T-helper 9 cell (primary cell): Measurements from ENCODE around the gene NCKAP5.

Experiments used
- DNase-seq: peaks from one replicate; pipeline ENCODE4 v3.0.0-alpha.2; 2020

Gene NCKAP5

DNA sequence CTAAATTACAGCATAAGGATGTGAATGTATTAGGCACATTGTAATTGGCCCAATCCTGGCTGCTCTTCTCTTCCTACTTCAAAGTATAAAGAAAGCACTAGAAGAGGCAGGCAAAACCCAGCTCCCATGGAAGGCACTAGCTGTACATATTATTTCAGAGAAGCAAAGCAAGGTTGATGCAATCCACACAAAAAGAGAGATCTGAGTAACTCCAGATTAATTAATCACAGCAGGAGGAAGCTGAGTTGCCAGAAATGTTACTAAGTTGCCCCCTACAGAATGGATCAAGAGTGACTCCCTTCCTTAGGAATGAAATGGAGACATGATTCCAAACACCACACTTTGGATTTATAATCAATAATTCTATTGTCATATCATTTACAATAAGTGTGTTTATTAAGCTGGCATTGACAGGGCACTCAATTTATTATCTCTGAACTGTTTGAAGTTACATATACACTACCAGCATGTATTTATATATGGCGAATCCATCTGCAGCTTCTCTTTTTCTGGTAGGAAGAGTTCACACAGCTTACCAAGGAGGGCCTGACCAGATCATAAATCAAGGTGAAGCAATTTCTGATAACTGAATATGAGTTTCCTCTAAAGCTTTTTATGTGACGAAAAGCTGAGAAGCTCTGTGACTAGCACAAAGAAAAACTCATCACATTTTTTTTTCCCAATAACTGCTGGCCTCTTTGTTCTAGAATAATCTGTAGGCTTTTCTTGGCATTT lies 505.2 kb downstream of the NCKAP5 start:
- DNase-seq, result no peak

DNA sequence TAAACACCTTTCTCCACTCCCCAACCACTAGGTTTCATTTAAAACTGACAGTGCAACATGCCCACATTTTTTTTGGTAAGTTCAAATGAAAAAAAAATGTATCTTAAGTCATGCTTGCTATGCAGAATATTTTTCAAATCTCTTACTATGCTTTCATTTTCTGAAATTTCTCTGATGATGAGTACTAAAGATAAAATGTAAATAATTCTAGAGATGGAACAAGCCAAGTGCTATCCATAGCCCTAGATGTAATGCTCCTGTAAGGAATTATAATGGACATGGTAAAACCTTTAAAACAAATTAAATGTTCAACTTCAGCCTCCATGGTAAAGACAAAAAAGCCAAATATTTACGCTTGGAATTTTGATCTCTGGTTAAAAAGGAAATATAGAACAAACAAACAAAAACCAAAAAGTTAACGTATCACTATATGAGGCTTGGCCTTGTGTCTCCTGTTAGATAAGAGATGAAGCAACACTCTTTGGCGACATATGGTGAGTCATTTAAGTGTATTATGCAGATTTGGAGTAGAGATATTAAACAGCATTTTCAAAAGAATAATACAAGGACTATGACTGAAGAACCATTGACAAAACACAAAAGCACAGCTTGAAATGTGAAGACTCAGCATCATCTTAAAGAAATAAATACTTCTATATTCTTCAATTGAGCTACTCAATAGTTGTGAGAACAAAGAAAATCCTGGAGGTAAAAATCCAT lies 506.2 kb downstream of the NCKAP5 start:
- DNase-seq, result no peak

DNA sequence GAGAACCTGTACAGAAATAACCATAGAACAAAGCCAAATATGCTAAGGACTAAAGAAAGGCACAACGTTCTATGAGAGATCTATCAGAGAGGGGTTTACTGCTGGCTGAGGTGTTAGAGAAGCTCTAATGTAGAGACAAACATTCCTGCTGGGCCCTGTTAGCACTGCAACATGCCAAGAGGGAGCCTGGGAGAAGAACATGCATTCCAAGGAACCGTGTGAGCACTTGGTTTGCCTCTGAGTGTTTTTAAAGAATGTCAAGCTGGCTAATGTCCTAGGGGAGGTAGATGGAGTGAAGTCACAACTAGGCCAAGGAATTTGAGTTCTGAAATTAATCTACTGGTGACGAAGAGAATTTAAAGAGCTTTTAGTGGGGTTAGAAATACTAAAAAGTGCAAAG lies 514.0 kb downstream of the NCKAP5 start:
- DNase-seq, result no peak

DNA sequence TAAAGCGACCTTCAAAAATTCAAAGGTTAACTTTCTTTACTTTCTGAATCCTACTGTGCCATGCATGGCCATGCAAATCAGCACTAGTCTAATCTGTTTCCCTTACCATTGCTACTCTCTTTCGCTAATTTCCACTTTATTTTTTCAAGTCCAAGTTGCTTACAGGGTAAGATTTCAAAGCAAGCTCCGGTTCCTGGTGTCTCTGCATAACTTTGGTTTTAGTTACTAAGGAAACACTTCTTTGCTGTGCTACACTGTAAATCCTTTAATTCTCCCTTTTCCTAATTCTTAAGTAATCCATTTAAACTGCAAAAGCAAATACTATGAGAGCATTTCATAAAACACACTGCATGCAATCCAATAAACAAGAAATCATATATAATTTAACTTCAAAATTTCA lies 514.7 kb downstream of the NCKAP5 start:
- no peak for DNase-seq

DNA sequence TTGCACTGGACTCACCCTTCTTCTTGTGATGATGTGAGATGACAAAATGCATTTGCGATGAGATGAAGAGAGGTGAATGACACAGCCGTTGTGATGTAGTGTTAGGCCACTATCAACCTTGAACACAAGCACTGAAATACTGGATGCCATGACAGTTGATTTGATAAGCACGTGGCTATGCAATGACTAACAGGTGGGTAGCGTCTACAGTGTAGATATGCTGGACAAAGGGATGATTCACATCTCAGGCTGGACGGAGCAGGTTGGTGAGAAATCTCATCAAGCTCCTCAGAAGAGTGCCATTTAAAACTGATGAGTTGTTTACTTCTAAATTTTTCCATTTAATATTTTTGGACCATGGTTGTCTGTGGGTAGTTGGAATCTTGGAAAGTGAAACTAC lies 522.5 kb downstream of the NCKAP5 start:
- DNase-seq, result no peak

DNA sequence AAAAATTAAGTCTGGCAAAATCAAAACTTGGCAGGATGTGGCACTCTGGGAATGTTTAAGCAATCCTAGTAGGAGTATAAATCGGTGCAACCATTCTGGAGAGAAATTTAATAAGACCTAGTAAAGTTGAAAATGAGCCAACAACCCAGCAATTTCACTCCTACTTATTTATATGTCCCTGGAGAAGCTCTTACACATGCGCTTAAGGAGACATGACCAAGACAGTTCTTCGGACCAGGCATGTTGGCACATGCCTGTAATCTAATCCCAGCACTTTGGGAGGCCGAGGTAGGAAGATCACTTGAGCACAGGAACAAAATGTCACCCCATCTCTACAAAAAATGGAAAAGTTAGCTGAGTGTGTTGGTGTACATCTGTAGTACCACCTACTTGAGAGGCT lies 523.7 kb downstream of the NCKAP5 start:
- DNase-seq, result no peak

DNA sequence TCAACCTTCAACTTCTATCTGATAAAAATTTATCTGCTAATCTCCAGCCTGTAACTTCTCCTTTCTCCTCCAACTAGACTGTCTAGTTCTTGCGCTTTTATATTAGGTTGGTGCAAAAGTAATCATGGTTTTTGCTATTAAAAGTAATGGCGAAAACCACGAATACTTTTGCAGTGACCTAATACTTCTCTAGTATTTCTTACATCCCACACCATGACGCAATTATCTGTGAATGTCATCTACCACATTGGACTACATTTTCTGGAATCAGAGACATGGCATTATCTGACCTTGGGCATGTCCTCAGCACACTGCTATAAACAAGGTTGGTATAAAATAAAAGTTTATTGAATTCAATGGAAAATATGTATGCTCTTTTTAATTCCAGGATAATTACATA lies 528.1 kb downstream of the NCKAP5 start:
- DNase-seq, result no peak

DNA sequence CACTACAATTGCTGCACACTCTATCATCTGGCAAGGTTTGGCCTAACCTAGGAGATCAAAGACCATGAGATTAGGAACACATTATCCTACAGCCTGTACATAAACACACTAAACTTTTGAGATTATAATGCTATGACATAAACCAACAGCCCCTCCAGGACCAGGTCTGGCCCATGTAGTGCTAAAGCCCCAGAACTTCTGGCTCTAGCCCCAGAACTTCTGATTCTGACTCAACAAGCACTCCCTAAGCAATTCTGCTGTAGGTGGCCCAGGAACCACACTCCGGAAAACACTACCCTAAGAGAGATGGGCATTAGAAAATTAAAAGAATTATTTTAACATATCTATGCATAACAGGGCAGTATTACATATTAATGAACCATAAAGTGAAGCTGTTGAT lies 528.7 kb downstream of the NCKAP5 start:
- no peak for DNase-seq

DNA sequence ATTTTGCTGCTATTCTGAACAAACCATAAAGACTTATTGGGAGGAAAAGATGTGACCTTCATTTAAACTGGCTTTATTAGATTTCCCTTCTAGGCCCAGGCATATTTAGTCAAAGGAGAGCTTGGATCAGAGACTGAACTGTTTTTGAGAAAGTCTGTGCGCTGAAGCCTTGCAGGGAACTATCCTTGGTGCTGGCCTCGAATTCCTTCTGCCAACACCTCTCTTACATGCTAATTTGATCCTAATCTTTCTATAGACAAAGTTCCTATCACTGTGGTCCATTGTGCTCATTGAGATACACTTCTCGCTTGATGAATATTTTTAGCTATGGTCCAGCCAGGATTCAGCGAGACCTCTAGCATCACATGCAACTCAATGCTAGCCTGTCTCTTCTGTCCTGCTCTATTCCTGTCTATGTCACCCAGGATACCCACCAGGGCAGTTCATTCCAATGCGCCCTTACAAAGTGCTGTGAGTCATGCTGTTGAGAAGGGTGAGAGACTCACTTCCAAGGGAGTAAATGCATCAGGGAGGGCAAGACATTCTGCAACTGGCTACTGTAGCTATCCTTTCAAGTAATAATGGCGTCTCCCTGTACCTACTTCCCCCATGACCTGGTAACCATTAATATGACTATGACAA lies 541.6 kb downstream of the NCKAP5 start:
- no peak for DNase-seq

DNA sequence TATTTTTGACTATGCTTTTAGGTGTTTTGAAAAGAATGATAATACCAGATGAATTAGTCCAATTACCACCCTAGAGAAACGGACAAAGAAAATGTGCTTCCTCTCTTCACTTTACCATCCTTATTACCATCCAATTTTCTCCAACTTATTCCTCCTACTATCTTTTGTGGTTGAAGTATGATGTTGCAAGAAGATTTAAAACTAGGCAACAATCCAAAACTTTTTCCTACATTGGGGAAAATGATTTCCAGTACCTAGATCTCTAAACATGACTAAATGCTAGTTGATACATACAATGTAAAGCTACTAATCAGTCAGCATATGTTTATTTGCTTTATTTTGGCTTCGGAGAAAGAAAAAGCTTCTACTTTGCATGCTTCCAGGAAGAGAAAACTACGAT lies 543.3 kb downstream of the NCKAP5 start:
- DNase-seq, result no peak

DNA sequence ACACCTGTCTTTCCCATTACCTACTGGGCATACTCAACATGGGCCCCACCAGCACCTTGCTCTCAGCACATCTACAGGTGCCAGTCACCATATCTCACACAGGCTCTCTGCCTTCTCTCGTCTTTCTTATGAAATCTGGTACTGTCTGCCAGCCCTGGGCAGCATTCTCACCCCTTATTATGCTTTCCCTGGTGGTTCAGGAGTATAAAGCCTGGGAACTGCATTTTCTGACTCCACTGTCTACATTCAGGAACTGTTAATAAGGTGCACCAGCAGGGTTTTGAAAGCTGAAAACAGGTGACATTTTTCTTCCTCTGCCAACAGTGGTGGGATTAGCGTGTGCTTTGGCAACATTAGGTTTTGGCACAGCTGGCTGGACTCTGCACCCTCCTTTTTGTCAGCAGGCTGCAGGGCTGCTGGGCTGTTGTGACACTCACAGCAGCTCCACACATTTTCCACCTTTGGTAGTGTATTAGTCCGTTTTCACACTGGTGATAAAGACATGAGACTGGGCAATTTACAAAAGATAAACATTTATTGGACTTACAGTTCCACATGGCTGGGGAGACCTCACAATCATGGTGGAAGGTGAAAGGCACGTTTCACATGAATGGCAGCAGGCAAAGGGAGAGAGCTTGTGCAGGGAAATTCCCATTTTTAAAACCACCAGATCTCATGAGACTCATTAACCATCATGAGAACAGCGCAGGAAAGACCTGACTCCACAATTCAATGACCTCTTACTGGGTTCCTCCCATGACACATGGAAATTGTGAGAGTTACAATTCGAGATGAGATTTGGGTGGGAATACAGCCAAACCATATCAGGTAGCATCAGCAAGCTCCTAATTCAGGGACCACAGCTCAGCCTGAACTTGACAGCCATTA lies 555.2 kb downstream of the NCKAP5 start:
- DNase-seq, result no peak

DNA sequence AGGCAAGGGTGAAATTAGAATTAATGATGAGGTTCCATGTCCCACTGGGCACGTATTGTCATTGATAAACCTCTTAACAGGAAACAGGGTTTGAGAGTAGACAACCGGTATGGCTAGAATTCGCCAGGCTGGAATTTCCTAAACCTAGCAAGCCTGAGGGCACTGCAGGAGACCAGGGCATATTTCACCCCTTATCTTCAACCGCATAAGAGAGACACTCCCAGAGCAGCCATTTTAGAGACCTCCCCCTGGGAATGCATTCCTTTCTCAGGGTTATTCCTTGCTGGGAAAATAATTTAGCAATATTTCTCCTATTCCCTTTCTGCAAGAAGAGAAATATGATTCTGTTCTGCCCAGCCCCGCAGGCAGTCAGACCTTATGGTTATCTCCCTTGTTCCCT lies 563.6 kb downstream of the NCKAP5 start:
- DNase-seq, result no peak

DNA sequence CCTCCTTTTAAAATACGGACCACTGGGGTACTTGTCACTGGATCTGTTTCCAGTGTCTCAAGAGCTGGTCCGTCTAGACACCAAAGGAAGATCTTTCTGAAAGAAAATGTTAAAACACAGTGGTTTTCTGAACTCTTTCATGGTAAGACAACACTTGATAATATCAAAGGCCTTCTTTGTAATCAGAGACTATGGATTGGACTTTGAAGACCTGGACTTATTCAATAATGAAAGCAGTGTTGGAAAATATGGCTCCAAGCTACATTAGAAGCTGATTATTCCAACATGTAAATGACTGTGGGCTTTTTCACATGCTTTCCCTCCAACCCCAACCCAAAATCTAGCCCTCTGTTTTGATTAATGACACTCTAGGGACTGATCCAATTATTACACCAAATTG lies 568.8 kb downstream of the NCKAP5 start:
- DNase-seq, result no peak

DNA sequence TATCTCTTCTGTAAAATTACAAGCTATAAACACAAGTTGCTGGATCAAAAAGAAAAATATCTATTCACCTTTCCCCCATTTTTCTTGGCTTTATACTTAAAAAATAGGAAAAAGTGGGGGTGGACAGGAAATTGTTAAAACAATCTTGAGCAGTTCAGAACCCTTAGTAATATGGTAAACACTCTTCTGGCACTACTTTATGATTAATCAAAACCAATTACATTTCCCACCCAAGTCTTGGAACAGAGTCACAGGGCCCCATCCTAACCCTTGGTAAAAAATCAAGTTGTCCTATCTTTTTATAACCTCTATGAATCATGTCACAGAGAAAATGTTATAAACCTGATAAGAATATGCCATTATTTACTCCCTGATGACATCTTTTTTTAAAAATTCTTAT lies 570.0 kb downstream of the NCKAP5 start:
- DNase-seq, result no peak

DNA sequence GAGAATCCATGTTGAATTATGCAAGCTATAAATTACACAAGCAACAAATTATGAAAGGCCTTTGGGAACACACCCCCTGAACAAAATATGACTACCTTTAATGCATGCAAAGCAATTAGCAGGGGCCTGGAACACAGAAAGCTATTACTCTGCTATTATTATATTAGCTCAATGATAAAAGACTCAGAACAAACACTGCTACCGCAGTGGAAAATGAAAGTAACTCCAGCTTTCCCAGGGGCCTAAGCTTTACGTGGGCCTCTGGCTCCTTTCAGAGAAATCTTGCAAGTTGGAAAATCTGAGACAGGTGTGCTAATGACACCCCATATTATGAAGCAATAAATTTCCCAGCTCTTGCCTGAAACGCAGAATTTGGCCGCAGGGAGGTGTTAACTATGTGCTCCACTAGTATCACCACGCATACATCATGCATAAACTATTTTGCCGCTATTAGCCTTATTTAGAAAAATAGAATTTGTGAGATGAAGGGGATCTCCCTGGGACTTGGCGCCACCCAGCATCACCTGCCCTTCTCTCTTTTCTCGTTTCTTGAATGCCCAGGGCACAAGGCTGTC lies 576.7 kb downstream of the NCKAP5 start:
- no peak for DNase-seq

DNA sequence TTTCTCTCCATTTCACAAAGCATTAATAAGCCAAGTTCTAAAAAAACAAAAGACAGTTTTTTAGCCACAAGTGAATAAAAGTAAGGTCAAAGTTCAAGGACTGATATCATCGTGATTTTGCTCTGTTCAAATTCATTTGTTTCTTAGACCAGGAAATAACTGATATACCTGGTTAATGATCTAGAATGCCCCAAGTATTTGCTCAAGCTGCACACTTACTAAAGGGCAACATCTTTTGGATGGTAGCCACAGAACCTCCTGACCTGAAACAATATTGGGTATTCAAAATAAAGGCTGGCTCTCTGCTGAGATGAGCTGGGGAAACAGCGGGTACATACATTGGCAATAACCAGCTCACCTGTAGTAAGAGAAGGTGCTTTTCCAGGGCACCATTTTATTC lies 583.5 kb downstream of the NCKAP5 start:
- no peak for DNase-seq

DNA sequence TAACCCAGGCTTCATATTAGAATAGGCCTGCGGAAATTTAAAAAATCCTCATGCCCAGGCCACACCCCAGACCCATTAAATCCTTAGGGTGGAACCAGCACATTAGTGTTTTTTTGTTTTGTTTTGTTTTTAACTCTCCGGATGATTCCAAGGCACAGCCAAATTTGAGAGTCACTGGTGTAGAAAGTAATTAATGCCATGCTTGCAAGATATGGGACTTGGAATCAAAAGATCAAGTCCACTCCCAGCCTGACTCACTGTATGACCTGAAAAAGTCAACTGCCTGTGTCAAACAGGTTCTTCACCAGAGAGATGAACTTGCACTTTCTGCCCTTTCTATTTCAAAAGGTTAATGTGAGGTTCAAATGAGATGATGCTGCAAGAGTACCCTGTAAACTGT lies 588.0 kb downstream of the NCKAP5 start:
- DNase-seq, result no peak

DNA sequence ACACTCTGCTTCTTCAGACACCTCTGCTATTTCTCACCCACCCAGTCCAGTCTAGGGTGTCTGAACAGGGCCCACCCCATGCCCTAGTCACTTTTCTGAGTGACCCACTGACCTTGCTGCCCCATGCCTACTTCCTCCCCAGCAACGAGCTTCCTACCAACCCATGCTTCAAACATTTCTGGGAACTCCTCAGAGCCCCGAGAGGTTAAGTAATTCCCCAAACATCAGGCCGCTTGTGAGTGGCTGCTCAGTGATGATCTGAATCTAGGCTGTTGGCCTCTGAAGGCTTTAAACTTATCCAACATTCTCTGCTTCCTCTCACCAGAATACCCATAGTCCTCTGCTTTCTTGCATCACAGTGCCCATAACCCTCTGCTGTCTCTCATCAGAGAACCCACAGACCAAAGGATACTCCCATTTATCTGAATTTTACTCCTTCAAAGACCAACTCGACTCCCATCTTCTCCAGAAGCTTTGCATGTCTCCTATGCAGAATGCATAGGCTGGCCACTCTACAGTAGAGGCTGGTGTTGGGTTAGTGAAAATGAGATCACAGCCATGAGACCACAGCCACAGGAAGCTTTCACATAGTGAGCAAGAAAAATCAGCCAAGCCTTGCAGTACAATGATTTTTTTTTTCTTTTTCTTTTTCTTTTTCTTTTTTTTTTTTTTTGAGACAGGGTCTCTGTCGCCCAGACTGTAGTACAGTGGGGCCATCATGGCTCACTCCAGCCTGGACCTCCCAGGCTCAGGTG lies 588.7 kb downstream of the NCKAP5 start:
- DNase-seq, result no peak

DNA sequence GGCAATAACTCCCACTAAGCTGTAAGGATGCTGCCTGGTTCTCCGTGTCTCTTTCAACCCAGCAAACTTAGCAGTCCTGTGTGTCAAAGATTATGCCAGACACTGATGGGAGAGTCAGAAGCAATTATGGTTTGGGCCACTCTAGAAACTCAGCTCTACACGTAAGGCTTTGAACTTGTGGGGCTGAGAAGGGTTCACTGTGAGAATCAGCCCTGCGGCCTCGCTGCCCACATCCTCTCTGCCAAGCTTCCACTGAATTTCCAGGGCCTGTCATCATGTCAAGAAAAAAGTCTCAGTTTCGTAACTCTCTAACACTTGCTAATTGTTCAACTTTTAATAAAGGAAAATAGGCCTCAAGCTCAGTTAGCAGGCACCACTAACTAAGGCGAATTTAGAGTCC lies 589.4 kb downstream of the NCKAP5 start:
- no peak for DNase-seq

DNA sequence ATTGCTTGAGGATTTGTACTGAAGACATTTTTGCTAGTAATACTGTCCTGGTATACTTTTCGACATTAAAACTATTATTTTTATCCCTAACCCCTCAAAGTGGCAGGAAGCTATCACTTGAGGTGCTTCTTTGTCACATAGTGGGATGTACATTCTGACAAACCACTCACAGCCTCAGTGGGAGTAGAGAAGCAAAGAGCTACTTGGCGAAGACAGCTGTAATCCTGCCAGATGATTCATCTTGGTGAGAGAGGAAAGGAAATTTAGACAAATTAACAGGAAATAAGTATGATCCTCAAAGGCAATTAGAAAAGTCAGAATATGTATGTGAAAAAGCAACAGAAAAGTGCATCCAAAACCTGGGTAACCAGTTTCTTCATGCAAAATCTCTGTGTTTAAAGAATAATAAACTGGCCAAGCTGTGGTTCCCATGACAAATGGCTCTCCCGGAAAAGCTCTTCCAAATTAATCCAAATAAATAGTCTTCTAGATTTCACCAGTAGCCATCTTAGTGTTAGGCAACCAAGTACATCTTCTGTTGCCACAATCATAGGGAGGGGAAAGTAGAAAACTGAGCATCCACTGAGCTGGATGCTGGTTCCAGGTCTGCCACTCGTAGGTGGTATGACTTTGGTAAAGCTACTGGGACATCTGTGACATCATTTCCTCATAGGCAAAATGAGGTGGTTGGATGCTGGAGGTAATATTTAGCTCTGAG lies 590.3 kb downstream of the NCKAP5 start:
- DNase-seq, result no peak
